HL-60 (cell line): ENCODE results near the gene THSD7B.

ENCODE experiments used
- DNase-seq, 2 experiments: peaks; one replicate each; pipeline ENCODE4 v3.0.0-alpha.2; 2010 to 2020; ENCODE audit warnings: low read depth in 1 of 2, low spot score in 1 of 2
- H3K27ac ChIP-seq: fragments of 250-450 bp; sonication (Bioruptor Pico); replicated peaks from 2 replicates; pipeline ENCODE4 v1.5.1; 2020; ENCODE audit warnings: mild to moderate bottlenecking, moderate library complexity
- H3K27me3 ChIP-seq: fragments of 250-450 bp; sonication (Bioruptor Pico); 2 replicates; pipeline ENCODE4 v1.5.1; 2021; ENCODE audit warnings: mild to moderate bottlenecking, moderate library complexity; ENCODE audit not compliant: insufficient read depth, poor library complexity, severe bottlenecking
- H3K4me3 ChIP-seq: replicated peaks from 2 replicates; pipeline ENCODE4 v1.5.1; 2011; ENCODE audit warnings: mild to moderate bottlenecking, control low read depth, low read length; ENCODE audit not compliant: insufficient read depth
- CTCF ChIP-seq: IDR thresholded peaks from one replicate; pipeline ENCODE4 v1.5.1; 2011; ENCODE audit warnings: low read length, control low read depth, inconsistent platforms; ENCODE audit not compliant: insufficient read depth
- GABPA ChIP-seq: IDR thresholded peaks from 2 replicates; pipeline ENCODE4 v1.6.1; 2012; ENCODE audit warnings: low read depth
- POLR2AphosphoS5 ChIP-seq: IDR thresholded peaks from 2 replicates; pipeline ENCODE4 v1.6.1; 2012; ENCODE audit warnings: low read depth
- REST ChIP-seq: IDR thresholded peaks from 2 replicates; pipeline ENCODE4 v1.6.1; 2012; ENCODE audit warnings: low read depth; ENCODE audit not compliant: insufficient replicate concordance
- SPI1 ChIP-seq: IDR thresholded peaks from 2 replicates; pipeline ENCODE4 v1.6.1; 2012; ENCODE audit warnings: low read depth, mild to moderate bottlenecking, borderline replicate concordance

THSD7B gene

GRCh38 chr2:137638932-137639331, 873.6 kb downstream of the THSD7B start:
- Histone ChIP-seq H3K4me3 (no peak overlapping the region), H3K27ac (no peak overlapping the region), H3K27me3 (no peaks in the 10 kb centered on the region)
- TF ChIP-seq GABPA (no peak), POLR2AphosphoS5 (no peak), REST (no peak), CTCF (no peak), SPI1 (no peak)
- DNase-seq, result no peak

GRCh38 chr2:137644731-137645130, 879.4 kb downstream of the THSD7B start:
- no peak overlapping the region for H3K4me3 ChIP-seq
- H3K27me3 ChIP-seq, result no peaks in the 10 kb centered on the region
- no peak for TF ChIP-seq POLR2AphosphoS5
- TF ChIP-seq CTCF, result no peak
- no peak for TF ChIP-seq GABPA
- no peak for TF ChIP-seq REST
- no peak for TF ChIP-seq SPI1
- no peak for DNase-seq
- no peak overlapping the region for H3K27ac ChIP-seq

GRCh38 chr2:137654046-137654445, 888.7 kb downstream of the THSD7B start:
- H3K27me3 ChIP-seq, result no peaks in the 10 kb centered on the region
- TF ChIP-seq POLR2AphosphoS5 (no peak), SPI1 (no peak), CTCF (no peak), GABPA (no peak), REST (no peak)
- DNase-seq, result no peak
- H3K4me3 ChIP-seq, result no peak overlapping the region
- H3K27ac ChIP-seq, result no peak overlapping the region
